HG03039 (cell line): ENCODE measurements around the gene SLC12A8.

Source experiments
- ATAC-seq: cut with Tn5 transposase; IDR thresholded peaks from one replicate; pipeline ENCODE4 v1.9.1; 2021; ENCODE audit warnings: mild to moderate bottlenecking, moderate library complexity; ENCODE audit not compliant: unreplicated experiment

The SLC12A8 gene

DNA sequence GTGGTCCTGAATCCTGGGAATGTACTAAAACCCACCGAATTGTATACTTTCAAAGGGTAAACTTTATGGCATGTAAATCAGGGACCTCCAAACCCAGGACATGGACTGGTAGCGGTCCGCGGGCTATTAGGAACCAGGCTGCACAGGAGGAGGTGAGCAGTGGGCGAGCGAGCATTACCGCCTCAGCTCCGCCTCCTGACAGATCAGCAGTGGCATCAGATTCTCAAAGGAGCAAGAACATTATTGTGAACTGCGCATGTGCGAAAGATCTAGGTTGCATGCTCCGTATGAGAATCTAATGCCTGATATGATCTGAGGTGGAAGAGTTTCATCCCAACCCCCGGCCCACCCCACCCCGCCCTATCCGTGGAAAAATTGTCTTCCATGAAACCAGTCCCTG lies 178.9 kb downstream of the SLC12A8 start:
- no peak for ATAC-seq

DNA sequence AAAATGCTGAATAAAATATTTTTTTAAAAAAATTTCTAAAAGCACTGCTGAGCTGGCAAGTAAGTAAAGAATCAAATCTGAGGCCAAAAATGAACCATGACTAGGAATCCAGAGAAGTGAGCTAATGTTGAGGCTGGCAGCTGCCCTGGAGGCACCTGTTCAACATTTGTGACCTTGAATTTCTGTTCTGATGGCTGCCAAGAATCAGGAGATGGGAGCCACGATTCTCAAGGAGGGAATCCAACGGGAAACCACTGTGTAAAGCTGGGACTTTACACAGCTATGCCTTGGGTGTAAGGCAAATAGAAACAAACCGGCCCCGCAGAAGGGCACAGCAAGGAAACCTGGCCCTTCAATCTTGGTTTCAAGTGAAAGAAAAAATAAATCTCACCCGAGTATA lies 179.4 kb downstream of the SLC12A8 start:
- no peak for ATAC-seq

DNA sequence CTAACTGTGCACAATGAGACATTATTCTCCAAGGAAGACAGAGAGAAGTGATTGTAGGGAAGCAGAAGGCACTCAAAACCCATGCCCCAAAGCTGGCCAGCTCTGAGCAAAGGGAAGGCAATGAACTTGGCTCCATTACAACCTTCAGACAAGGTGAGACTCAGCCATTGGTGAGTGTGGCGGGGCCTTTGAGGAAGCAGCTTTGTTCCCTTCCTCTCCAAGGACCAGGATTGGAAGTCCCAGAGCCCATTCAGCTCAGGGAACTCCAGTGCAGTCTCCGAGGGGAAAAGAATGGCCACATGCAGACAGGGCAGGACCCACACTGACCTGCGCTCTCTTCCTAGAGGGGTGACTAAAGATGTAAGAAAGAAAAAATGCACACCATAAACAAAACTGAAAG lies 179.9 kb downstream of the SLC12A8 start:
- no peak for ATAC-seq
